DMS153 treated with DMSO at 0.1 percent for 48 hours (cell line): ENCODE results near the gene ZNF668.
"Not testable (repeated sequence)": the region's sequence is repeated elsewhere in the genome, so short reads cannot be mapped to it uniquely, and the experiment has no call there.

ENCODE experiments used
- DNase-seq: peaks from one replicate; lab custom pipeline; 2025; ENCODE audit not compliant: unreplicated experiment; lab: John Stamatoyannopoulos, UW

Gene ZNF668

DNA sequence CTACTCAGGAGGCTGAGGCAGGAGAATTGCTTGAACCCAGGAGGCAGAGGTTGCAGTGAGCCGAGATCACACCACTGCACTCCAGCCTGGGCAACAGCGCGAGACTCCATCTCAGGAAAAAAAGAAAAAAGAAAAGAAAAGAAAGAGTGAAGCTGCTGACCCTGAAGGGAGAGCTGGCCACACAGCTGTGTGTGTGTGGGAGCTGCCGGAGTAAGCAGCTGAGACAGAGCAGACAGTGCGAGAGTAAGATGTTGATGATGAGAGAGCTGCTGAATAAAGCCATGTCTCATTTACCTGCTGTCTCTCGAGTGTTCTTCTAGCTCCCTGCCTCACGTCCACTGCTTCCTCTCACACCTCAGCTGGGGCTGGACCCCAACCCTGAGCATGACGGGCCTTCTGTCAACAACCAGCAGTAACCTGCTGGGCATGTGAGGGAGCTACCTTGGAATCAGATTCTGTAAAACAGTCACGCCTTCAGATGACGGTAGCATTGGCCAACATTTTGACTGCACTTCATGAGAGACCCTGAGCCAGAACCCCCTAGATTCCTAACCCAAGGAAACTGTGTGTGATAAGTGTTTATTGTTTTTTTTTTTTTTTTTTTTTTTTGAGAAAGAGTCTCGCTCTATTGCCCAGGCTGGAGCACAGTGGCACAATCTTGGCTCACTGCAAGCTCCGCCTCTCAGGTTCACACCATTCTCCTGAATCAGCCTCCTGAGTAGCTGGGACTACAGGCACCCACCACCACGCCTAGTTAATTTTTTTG is 27.0 kb upstream of the ZNF668 start:
- not testable (repeated sequence) for DNase-seq

DNA sequence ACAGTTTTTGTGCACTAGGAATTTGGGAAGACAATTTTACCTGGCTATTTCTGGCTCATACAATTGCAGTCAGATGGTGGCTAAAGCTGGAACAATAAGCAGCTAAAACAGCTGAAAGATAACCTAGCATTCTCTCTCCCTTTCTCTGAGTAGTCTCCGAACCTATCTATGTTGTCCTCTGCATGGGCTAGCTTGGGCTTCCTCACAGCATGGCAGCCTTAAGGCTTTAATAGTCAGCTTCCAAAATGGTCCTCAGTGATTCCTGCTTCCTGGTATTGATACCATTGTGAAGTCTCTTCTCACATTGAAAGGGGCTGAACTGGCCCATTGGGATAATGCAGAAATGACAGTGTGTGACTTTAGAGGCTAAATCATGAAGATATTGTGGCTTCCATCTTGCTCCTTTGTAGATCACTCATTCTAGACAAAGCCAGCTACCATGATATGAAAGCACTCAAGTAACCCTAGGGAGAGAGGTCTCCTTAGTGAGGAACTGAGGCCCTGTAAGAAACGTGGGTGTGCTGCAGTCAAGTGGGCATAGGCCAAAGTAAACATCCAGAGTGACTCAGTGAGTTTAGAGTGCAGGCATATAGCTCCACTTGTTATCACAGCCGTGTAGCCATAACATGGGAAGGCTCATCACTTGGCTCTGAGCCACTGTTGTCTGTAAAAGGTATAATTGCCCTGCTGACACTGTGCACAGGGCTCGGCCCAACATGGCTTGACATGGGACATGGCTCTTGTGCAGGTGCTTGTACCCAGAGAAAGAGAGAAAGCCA is 26.0 kb upstream of the ZNF668 start:
- DNase-seq, result no peak

DNA sequence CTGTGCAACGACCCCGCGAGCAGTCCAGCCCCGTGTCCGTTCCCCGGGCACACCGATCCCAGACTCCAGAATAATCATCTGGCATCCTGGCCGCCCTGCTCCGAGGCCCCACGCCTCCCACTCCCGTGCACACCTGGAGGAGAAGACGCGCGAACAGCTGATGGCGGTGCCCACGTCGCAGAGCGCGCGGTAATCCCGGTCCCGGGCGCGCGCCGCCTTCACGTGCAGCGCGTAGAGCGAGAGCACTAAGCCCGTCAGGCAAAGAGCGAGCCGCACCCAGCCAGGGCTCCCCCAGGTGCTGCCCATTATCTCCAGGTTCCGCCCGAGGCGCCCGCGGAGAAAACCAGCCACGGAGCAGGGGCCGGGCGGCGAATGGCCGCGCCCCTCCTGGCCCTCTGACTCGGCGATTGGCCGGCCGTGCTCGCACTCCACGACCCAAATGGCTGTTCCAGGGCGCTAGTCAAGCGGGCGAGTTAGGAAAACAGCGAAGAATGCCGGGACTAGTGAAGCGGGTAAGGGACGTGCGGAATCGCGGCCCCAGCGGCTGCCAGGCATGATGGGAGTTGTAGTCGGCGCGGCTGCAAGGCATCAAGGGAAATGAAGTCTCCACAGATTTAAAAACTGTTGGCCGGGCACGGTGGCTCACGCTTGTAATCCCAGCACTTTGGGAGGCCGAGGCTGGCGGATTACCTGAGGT is 20.5 kb upstream of the ZNF668 start, which contains the start of gene VKORC1:
TSS of gene VKORC1 (minus strand) at position 374 of the 697 bp plus-strand sequence. CDS start at position 306, 68 bp downstream.
- peak; percentile 96 for DNase-seq

DNA sequence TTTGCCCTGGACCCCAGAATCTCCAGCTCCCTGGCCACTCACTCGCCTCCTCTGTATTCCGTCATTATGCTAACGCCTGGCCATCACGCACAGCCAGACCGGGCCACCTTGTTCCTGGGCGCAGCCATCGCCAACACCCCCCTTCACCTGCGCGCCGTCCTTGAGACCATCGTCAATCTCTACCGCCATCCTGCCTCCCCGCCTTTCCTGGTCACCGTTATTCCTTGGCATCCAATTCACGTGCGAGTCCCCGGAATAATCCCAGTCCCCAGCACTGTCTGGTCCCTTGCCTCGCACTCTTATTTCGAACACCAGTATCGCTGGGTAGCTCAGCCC is 20.0 kb upstream of the ZNF668 start:
- DNase-seq, result no peak

DNA sequence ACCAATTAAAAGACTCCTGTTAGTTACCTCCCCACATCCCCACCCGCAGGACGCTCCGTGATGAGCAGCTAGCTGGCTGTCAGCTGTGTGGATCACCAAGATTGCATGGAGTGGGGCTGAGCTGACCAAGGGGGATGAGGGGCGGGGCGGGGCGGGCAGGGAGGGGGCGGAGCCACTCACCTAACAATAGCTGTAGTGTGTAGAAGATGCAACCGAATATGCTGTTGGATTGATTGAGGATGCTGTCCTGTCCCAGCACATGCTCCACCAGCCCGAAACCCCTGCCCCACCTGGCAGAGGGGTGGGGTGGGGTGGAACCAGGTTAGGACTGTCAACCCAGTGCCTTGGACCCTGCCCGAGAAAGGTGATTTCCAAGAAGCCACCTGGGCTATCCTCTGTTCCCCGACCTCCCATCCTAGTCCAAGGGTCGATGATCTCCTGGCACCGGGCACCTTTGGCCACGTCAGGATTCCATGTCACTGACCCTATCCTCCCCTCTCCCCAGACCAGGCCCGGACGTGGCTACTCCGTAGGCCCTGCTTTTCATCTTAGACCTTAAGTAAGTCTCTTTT is 19.2 kb upstream of the ZNF668 start:
- DNase-seq, result no peak

DNA sequence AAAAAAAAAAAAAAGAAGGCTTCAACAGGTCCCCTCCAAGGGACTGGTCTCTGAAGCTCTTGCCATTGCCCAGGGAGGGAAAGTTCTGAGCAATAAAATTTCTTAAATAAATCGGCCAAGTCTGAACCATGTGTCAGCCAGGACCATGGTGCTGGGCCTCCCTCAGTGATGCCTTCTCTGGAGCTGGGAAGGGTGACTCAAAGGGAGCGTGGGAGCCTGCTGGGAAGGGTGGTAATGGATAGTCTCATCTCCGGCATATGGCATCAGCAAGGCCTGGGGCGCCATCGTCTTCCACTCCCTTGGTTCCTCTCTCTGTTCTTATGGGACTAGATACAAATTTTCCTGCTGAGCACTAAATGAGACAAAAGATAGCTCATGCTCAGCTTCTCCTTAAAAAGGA is 18.3 kb upstream of the ZNF668 start:
- DNase-seq, result no peak

DNA sequence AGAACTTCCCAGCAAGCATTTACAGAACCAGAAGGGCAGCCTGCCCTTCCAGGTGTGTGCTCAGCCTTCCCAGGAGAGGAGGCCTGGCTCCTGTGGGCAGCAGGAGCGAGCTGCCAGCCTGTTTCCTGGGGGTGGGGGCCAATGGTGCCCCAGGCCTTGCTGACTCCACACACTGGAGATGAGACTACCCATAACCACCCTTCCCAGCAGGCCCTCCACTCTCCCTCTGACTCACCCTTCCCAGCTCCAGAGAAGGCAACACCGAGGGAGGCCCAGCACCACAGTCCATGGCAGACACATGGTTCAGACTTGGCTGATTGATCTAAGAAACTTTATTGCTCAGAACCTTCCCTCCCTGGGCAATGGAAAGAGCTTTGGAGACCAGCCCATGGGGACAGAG is 16.5 kb upstream of the ZNF668 start:
- DNase-seq, result no peak

DNA sequence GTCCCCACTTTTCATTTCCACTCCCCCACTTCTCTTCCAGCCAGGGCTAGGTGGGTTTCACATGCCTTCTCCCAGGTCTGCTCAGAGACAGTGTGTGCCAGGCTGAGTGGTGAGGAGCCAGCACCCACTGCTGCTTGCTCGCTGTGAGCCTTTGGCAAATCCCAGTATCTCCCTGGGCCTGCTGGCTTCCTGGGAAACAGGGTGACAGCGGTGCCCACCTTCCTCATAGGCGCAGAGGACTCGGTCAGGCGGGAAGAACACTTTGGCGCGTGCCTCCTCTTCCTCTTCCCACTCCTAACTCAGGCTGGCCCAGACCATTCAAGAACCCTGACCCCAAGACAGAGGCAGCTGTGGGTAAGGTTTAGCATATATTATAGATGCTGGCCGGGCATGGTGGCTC is 15.2 kb upstream of the ZNF668 start:
- no peak for DNase-seq

DNA sequence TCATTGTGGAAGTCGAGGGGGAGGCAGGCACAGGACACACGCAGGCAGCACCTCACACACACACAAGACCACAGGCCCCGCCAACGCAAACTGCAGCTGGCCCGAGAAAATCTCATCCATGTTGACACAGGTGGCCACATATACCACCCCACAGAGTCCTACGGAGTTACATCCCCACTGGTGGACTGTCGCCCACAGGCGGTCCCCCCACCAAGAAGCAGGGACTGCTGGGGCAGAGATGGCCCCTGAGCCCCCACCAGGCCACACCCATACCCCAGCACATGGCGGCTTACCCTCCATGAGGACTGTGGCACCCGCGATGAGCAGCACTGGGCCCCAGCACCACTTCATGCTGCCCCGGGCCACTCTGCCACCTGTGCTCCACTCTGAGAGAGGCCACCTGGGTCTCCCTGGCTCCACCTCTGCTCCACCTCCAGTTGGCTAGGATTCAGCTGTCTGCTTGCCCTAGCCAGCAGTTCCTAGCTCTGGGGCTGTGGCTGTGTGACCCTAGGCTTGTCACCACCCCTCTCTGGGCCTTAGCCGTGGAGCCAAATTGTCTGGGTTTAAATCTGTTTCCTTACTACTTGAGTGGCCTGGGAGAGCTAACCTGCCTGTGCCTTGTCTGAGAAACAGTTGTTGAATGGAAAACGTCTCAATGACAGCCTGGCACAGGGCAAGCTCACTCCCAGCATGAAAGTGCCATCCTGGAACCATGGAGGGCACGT is 14.6 kb upstream of the ZNF668 start, which contains the start of gene PRSS53:
TSS of gene PRSS53 (minus strand) at position 485 of the 725 bp plus-strand sequence. CDS start at position 351, 134 bp downstream.
- DNase-seq, result no peak

DNA sequence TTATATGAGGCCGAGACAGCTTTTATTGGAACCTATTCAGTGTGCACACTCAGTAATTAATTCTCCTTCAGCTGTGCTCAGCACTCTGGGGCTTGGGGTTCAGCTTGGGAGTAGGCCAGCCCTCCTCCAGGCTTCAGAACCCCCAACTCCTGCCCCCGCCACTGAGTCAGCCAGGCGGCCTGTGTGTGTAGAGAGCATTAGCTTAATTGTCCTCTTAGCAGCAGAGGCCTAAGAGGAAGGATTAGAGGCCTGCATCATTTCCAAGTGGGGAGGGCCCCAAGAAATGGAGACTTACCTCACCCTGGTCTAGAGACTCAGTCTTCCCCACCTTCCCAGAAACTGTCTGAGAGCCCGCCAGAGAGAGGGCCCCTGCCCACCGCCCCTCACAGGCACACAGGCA is 13.9 kb upstream of the ZNF668 start:
- no peak for DNase-seq

DNA sequence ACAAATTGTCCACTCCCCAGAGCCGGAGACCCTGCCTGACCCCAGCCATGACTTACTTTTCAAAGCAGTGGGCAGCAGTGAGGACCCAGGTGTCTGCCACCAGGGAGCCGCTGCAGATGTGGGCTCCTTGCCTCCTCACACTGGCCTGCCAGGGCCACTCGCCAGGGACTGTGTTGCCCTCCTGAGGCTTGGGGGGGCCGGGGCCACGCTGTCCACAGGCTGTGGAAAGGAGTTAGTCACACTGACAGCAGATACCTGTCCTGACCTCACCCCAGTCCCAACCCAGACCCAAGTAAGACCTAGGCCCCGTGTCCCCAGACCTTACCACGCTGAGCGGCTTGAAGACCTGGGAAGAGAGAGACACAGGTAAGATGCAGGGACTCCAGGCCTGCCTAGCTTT is 13.4 kb upstream of the ZNF668 start:
- DNase-seq, result no peak

DNA sequence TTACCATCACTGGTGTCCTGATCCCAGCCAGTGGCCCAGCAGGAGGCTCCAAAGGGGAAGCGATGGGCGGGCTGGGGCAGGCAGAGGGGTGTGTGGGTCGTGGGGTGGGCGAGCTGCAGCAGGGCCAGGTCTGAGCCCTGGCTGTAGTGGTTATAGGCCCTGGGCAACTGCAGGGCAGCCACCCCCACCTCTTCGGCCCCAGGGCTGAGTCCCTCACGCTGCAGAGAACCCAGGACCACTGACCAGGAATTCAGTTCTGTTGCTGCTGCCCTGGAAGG is 12.5 kb upstream of the ZNF668 start:
- no peak for DNase-seq

DNA sequence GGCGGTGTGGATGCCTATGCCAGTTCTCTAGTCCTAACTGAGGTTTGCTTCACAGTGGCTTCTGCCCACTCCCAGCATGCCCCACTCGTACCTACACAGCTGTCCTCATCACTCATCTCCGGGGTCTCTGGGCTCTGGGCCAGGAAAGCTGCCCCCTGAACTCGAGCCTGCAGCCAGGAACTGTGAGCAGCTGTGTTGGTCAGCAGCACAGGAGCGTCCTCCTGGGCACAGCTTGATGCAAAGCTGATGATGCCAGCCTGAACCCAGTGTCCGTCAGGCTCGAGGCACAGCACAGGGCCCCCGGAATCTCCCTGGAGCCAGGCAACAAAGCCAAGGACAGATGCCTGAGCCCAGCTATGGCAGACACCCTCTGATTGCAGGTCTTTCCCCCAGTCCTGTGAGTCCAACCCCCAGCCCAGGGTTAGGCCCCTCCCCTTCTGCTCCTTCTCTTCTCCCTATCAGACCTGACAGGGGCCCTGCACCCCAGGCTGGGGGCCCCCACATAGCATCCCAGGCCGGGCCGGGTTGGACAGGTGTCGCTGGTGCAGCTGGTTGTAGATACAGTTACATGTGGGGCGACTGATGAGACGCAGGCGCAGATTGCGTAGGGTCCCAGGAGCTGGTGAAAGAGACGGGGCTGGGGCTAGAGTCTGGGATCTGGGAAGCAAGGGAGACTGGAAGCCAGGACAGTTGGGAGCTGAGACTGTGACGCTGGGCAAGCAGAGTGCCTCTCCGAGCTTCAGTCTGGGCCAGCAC is 12.0 kb upstream of the ZNF668 start:
- no peak for DNase-seq

DNA sequence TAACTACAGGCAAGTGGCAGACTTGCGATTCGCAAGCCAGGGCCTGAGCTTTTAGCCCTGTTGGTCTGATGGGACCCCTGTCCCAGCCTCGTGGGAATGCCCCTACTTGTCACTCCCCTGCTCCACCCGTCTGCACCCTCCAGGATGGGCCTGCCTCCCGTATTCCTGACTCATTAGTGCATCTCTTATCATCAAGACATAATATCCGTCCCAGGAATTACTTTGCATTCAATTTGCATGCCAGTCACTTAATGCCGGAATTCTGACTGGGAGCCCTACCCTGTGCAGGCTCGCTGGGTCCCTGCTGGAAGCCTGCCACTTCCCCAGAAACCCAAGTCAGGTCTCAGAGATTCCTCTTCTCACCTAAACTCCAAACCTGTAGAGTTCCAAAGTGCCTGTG is 11.4 kb upstream of the ZNF668 start:
- DNase-seq, result no peak

DNA sequence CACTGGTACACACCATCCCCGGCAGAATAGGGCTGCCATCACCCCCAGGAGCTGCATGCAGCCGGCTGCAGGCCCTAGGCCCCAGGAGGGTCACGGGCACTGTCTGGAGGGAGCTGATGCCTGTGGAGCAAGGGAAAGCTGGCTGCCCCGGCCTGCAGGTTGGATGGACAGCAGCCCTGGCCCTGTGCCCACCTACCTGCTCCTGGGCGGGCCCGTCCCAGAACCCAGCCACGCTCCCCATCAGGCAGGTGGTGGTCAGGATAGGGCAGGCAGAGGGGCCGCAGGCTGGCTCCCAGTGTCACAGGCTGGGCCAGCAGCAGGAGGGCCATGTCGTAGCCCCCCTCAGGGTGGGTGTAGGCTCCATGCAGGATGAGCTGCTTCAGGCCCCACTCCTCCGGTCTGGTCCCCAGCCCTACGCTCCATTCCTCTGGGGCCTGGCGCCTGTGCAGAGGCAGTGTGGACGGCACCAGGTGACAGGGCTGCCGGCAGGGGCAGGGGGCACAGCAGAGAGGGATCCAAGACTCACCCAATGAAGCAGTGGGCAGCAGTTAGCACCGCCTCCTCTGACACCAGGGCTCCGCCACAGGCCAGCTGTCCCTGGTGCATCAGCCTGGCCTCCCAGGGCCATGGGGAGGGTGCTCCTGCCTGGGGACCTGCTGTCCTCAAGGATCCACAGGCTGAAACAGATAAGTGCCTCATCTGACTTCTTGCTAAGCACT is 10.7 kb upstream of the ZNF668 start:
- DNase-seq, result no peak

DNA sequence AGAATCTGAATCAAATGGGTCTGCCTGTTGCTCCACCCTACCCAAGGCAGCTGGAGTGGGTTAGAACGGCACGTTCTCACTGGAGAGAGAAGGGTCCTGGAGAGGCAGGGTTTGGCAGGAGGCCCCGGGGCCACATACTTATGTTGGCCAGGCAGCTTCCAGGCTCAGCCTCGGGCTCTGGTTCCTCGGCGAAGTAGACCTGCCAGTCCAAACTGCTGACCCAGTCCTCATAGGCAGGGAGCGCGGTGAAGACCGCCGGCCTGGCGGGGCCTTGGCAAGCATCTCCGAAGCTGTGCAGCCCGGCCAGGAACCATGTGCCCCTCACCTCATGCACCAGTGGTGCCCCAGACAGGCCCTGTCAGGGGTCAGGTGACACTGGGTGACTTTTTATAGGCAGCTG is 9.9 kb upstream of the ZNF668 start:
- DNase-seq, result no peak

DNA sequence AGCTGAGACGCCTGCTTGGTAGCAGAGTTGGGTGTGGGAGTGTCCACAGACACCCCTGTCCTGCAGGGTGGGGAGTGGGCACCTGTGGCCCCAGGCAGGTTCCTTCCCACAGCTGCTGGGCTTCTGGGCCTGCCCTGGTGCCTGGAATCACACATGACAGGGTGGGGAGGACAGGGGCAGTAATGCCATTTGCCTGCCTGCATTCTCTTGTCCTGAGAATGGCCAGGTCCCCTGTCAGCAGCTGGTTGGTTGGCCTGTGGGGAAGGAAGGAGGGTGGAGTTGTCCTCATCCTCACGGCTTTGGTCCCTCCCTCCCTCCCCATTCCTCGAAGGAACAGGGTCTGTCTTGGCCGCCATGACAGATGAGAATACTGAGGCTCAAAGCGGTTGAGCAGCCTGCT is 9.5 kb upstream of the ZNF668 start:
- no peak for DNase-seq

DNA sequence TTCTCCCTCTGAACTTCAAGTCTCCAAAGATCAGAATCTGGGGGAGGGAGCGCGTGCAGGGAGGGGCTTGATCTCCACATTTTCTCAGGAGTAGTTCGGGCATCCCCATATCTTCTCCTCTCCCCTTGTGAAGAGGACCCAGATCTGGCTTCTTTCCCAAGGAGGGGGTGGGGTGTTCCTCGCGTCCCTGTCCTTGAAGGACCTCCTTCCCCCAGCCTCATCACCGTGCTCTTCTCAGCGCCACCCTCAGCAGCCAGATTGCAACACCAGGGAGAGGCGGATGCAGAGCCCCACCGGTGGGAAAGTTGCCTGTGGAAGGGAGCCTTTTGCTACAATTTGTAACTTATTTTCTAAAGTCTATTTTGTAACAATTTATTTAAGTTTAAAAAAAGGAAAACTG is 9.0 kb upstream of the ZNF668 start:
- DNase-seq, result no peak

DNA sequence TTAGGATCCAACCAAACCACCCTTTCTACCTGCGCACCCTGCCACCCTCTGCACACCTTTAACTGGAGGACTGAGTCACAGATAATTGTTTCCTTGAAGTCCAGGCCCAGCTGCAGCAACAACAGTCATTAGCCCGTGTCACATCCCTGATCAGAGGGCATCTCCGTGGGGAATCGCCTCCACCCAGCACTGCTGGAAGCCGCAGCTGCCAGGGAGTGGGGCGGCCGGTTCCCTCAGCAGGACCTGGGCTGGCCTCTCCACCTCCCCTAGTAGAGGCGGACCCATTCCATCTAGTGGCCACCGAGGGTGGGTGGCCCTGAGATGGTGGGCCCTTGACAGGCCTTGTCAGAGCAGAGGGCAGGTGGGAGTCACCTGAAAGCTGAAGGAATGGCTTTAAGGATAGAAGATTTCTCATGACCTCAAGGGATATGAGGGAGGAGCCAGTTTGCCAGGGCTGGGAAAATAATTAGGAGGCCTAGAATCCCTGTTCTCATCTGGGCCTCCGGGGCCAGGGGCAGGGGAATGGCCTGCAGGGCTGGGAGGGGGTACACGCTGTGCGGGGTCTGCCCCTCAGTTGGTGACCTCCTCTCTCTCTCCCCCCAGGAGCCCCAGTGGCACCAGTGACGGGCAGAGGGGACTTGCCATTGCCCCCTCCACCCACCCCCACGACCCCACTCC is 8.5 kb upstream of the ZNF668 start:
- DNase-seq, result no peak
